Smooth muscle cell (in vitro differentiated cells): ENCODE data around the gene RBBP8NL. TPM values are rescaled to one million over a fixed set of nuclear protein-coding genes. Genes with fewer than 3 reads are reported as not detected.

Experiments
- DNase-seq: peaks from one replicate; lab custom pipeline; 2025; ENCODE audit not compliant: unreplicated experiment; lab: John Stamatoyannopoulos, UW
- H2AFZ ChIP-seq: fragments of 200-600 bp; sonication (generic); 2 replicates; pipeline ENCODE4 v1.6.0; 2016; ENCODE audit warnings: antibody characterized with exemption, low read depth, mild to moderate bottlenecking
- H3F3A ChIP-seq: fragments of 200-600 bp; sonication (generic); 2 replicates; pipeline ENCODE4 v1.6.0; 2017; ENCODE audit warnings: antibody characterized with exemption, low read depth
- H3K27ac ChIP-seq: fragments of 200-600 bp; sonication (generic); 2 replicates; pipeline ENCODE4 v1.5.1; 2016; ENCODE audit warnings: low read depth, mild to moderate bottlenecking
- H3K27me3 ChIP-seq: fragments of 200-600 bp; sonication (generic); 2 replicates; pipeline ENCODE4 v1.6.1; 2016; ENCODE audit warnings: low read depth, mild to moderate bottlenecking
- H3K36me3 ChIP-seq: fragments of 200-600 bp; sonication (generic); 2 replicates; pipeline ENCODE4 v1.5.1; 2016; ENCODE audit warnings: low read depth
- H3K4me1 ChIP-seq: fragments of 200-600 bp; sonication (generic); 2 replicates; pipeline ENCODE4 v1.5.1; 2016; ENCODE audit warnings: low read depth
- H3K4me2 ChIP-seq: fragments of 200-600 bp; sonication (generic); 2 replicates; pipeline ENCODE4 v1.6.0; 2016; ENCODE audit warnings: mild to moderate bottlenecking
- H3K4me3 ChIP-seq: fragments of 200-600 bp; sonication (generic); 2 replicates; pipeline ENCODE4 v1.5.1; 2016; ENCODE audit warnings: mild to moderate bottlenecking
- H3K79me2 ChIP-seq: fragments of 200-600 bp; sonication (generic); 2 replicates; pipeline ENCODE4 v1.6.0; 2016; ENCODE audit warnings: low read depth, mild to moderate bottlenecking
- H3K9ac ChIP-seq: fragments of 200-600 bp; sonication (generic); 2 replicates; pipeline ENCODE4 v1.6.0; 2016; ENCODE audit warnings: low read depth
- H3K9me3 ChIP-seq: fragments of 200-600 bp; sonication (generic); replicated peaks from 2 replicates; pipeline ENCODE4 v1.5.1; 2016; ENCODE audit warnings: low read depth
- H4K20me1 ChIP-seq: fragments of 200-600 bp; sonication (generic); 2 replicates; pipeline ENCODE4 v1.6.0; 2016; ENCODE audit warnings: low read depth
- CTCF ChIP-seq: fragments of 200-600 bp; sonication (generic); IDR thresholded peaks from 2 replicates; pipeline ENCODE4 v1.5.1; 2017; ENCODE audit warnings: borderline replicate concordance, mild to moderate bottlenecking, antibody characterized with exemption; ENCODE audit not compliant: insufficient read depth, poor library complexity, severe bottlenecking
- WGBS: methylation state at CpG from one replicate; pipeline ENCODE4 v1.1.7; 2016; ENCODE audit warnings: low lambda C conversion rate; 5-methylcytosine and 5-hydroxymethylcytosine counted together
- polyA plus RNA-seq: library from polyadenylated mRNA; unstranded; fragments of >200 nt; fragmentation: Nextera tagmentation; extraction: Ambion mirVana; gene quantifications from 2 replicates; pipeline ENCODE4 v1.2.1, GENCODE V29; 2016
- total RNA-seq: library from RNA; depleted of rRNA; stranded (reverse); fragments of >200 nt; gene quantifications from 2 replicates; pipeline ENCODE4 v1.2.3, GENCODE V29; 2014

The RBBP8NL gene
- total and polyA plus RNA-seq, 2 experiments from 2014 or later, result 0.40 TPM; not detected in 1

GRCh38 chr20:62381202-62381797 lies 46.0 kb downstream of the RBBP8NL start:
- Histone ChIP-seq H3K36me3 (no peaks in the 10 kb centered on the region), H2AFZ (no peak overlapping the region), H3K4me3 (no peak overlapping the region), H3K27ac (peak overlapping the region; percentile 67), H3K4me1 (peaks cover 12% of the 10 kb centered on the region), H4K20me1 (peaks cover 10% of the 10 kb centered on the region), H3K4me2 (no peak overlapping the region), H3K27me3 (no peaks in the 10 kb centered on the region), H3K79me2 (peaks cover 13% of the 10 kb centered on the region), H3K9ac (peak overlapping the region; percentile 47), H3K9me3 (no peaks in the 10 kb centered on the region), H3F3A (peaks cover 8% of the 10 kb centered on the region)
- no peak for TF ChIP-seq CTCF
- 38% methylated on average over 16 of the region's 16 CpGs for WGBS
- no peak for DNase-seq

GRCh38 chr20:62378215-62378614 lies 49.1 kb downstream of the RBBP8NL start:
- DNase-seq, result no peak
- peak overlapping the region; percentile 75 for H3K27ac ChIP-seq
- no peak overlapping the region for H2AFZ ChIP-seq
- no peak for TF ChIP-seq CTCF
- no peak overlapping the region for H3K4me3 ChIP-seq
- peaks cover 10% of the 10 kb centered on the region for H4K20me1 ChIP-seq
- no peaks in the 10 kb centered on the region for H3K36me3 ChIP-seq
- 59% methylated on average over 17 of the region's 22 CpGs for WGBS
- H3K4me1 ChIP-seq, result peaks cover 22% of the 10 kb centered on the region
- H3K27me3 ChIP-seq, result no peaks in the 10 kb centered on the region
- peaks cover 5% of the 10 kb centered on the region for H3F3A ChIP-seq
- no peak overlapping the region for H3K4me2 ChIP-seq
- H3K9ac ChIP-seq, result no peak overlapping the region
- no peaks in the 10 kb centered on the region for H3K79me2 ChIP-seq
- no peaks in the 10 kb centered on the region for H3K9me3 ChIP-seq

- H3F3A ChIP-seq, result peaks cover 5% of the 10 kb centered on the region
- no peaks in the 10 kb centered on the region for H3K27me3 ChIP-seq
- no peaks in the 10 kb centered on the region for H3K36me3 ChIP-seq
- H2AFZ ChIP-seq, result no peak overlapping the region
- no peak overlapping the region for H3K4me2 ChIP-seq
- H3K4me3 ChIP-seq, result no peak overlapping the region
- peak overlapping the region; percentile 28 for H3K9ac ChIP-seq
- no peak for TF ChIP-seq CTCF
- DNase-seq, result no peak
- 86% methylated on average over 13 of the region's 15 CpGs for WGBS
- H3K4me1 ChIP-seq, result peaks cover 22% of the 10 kb centered on the region
- H3K79me2 ChIP-seq, result no peaks in the 10 kb centered on the region
- H4K20me1 ChIP-seq, result peaks cover 6% of the 10 kb centered on the region
- peak overlapping the region; percentile 75 for H3K27ac ChIP-seq
- no peaks in the 10 kb centered on the region for H3K9me3 ChIP-seq
Measured at GRCh38 chr20:62377615-62378178, 49.6 kb downstream of the RBBP8NL start.

GRCh38 chr20:62377064-62377461 lies 50.3 kb downstream of the RBBP8NL start:
- H3K4me2 ChIP-seq, result peak overlapping the region; percentile 42
- peak overlapping the region; percentile 75 for H3K27ac ChIP-seq
- H3K9ac ChIP-seq, result no peak overlapping the region

More at GRCh38 chr20:62377064-62377461, 50.3 kb downstream of the RBBP8NL start:
- H3K36me3 ChIP-seq, result no peaks in the 10 kb centered on the region
- 94% methylated on average over 17 of the region's 17 CpGs for WGBS
- DNase-seq, result no peak
- no peak overlapping the region for H2AFZ ChIP-seq
- peaks cover 22% of the 10 kb centered on the region for H3K4me1 ChIP-seq
- no peak overlapping the region for H3K4me3 ChIP-seq
- no peak for TF ChIP-seq CTCF
- H3K9me3 ChIP-seq, result no peaks in the 10 kb centered on the region
- H4K20me1 ChIP-seq, result no peaks in the 10 kb centered on the region
- H3K27me3 ChIP-seq, result no peaks in the 10 kb centered on the region
- no peaks in the 10 kb centered on the region for H3K79me2 ChIP-seq
- H3F3A ChIP-seq, result peaks cover 5% of the 10 kb centered on the region
